ENCODE measurements around the gene NONO.

The NONO gene

GRCh38 chrX:71244359-71245128, 38.9 kb upstream of the NONO start:
- no peak overlapping the region for H3K4me3 ChIP-seq (ENCODE audit: low read depth, low read length)
- H3K36me3 ChIP-seq (replicated peaks): peaks cover 12% of the 10 kb centered on the region
- no peak overlapping the region for H3K27ac ChIP-seq
- no peak for DNase-seq
- H3K27me3 ChIP-seq (replicated peaks): no peaks in the 10 kb centered on the region
- TF ChIP-seq CTCF (IDR thresholded peaks at IDR 0.05; ENCODE audit: low read depth, low read length, missing control alignments): no peak
- in situ Hi-C loops (cut with HindIII; ENCODE audit: low pct_ligation_motif_present, low sequenced_read_pairs): no loop called here

GRCh38 chrX:71245159-71245558, 38.3 kb upstream of the NONO start:
- Histone ChIP-seq H3K27ac (no peak overlapping the region), H3K36me3 (replicated peaks) (peaks cover 12% of the 10 kb centered on the region), H3K27me3 (replicated peaks) (no peaks in the 10 kb centered on the region), H3K4me3 (ENCODE audit: low read depth, low read length) (no peak overlapping the region)
- TF ChIP-seq CTCF (IDR thresholded peaks at IDR 0.05; ENCODE audit: low read depth, low read length, missing control alignments): no peak
- in situ Hi-C loops (cut with HindIII; ENCODE audit: low pct_ligation_motif_present, low sequenced_read_pairs): no loop called here
- DNase-seq: no peak

- no peak for DNase-seq
- Histone ChIP-seq H3K27me3 (replicated peaks) (no peaks in the 10 kb centered on the region), H3K4me3 (ENCODE audit: low read depth, low read length) (no peak overlapping the region), H3K36me3 (replicated peaks) (peaks cover 2% of the 10 kb centered on the region), H3K27ac (no peak overlapping the region)
- in situ Hi-C loops (cut with HindIII; ENCODE audit: low pct_ligation_motif_present, low sequenced_read_pairs): no loop called here
- TF ChIP-seq CTCF (IDR thresholded peaks at IDR 0.05; ENCODE audit: low read depth, low read length, missing control alignments): no peak
Observed at GRCh38 chrX:71250841-71251240, 32.6 kb upstream of the NONO start.

GRCh38 chrX:71251466-71251973, 31.9 kb upstream of the NONO start:
- no peak overlapping the region for H3K4me3 ChIP-seq (ENCODE audit: low read depth, low read length)
- DNase-seq: no peak
- H3K27ac ChIP-seq: no peak overlapping the region
- no peaks in the 10 kb centered on the region for H3K27me3 ChIP-seq (replicated peaks)
- no peaks in the 10 kb centered on the region for H3K36me3 ChIP-seq (replicated peaks)
- in situ Hi-C loops (cut with HindIII; ENCODE audit: low pct_ligation_motif_present, low sequenced_read_pairs): no loop called here
- TF ChIP-seq CTCF (IDR thresholded peaks at IDR 0.05; ENCODE audit: low read depth, low read length, missing control alignments): no peak

GRCh38 chrX:71252221-71252620, 31.2 kb upstream of the NONO start:
- Histone ChIP-seq H3K4me3 (ENCODE audit: low read depth, low read length) (no peak overlapping the region), H3K36me3 (replicated peaks) (no peaks in the 10 kb centered on the region), H3K27me3 (replicated peaks) (no peaks in the 10 kb centered on the region), H3K27ac (no peak overlapping the region)
- in situ Hi-C loops (cut with HindIII; ENCODE audit: low pct_ligation_motif_present, low sequenced_read_pairs): no loop called here
- no peak for DNase-seq
- no peak for TF ChIP-seq CTCF (IDR thresholded peaks at IDR 0.05; ENCODE audit: low read depth, low read length, missing control alignments)

All from brain microvascular endothelial cell (primary cell).